T-cell (primary cell): ENCODE data around the gene LRRTM1. TPM values are rescaled to one million over a fixed set of nuclear protein-coding genes. Genes with fewer than 3 reads are reported as not detected.

Experiments used
- ATAC-seq, 4 experiments: fragments of 200-7000 bp in 3 of 4; fragments of 150-1000 bp in 1 of 4; cut with Tn5 transposase; replicated peaks in 1 of 4; 1 replicate in 3 of 4; 2 replicates in 1 of 4; pipeline ENCODE4 v1.10.0; 2021; ENCODE audit warnings: moderate library complexity in 3 of 4, mild to moderate bottlenecking in 2 of 4, moderate number of reproducible peaks in 1 of 4
- CTCF ChIA-PET, 2 donors: fragments of 300-600 bp; sonication (Branson Sonifier 250); formaldehyde crosslinking; loops; one replicate each; lab custom pipeline; 2022; ENCODE audit warnings: antibody characterized with exemption in 2 of 2; lab: Charles Lee
- POLR2A ChIA-PET, 2 donors: fragments of 300-600 bp; sonication (Branson Sonifier 250); formaldehyde crosslinking; loops; one replicate each; lab custom pipeline; 2022; ENCODE audit warnings: antibody characterized with exemption in 2 of 2; lab: Charles Lee
- DNase-seq, 35 experiments: peaks; one replicate each; pipeline versions ENCODE4 v3.0.0 to v3.0.0-alpha.2; 2013 to 2023
- H3K27ac ChIP-seq: one replicate; pipeline ENCODE4 v1.5.1; 2013; ENCODE audit warnings: low read length
- H3K27me3 ChIP-seq, 2 experiments: replicated peaks in 1 of 2; 1 replicate in 1 of 2; 2 replicates in 1 of 2; pipeline versions ENCODE4 v1.6.1 to v1.7.0; 2013; ENCODE audit warnings: low read length in 1 of 2, mixed read lengths in 1 of 2; ENCODE audit not compliant: control insufficient read depth in 2 of 2, insufficient read depth in 2 of 2; ENCODE audit errors: extremely low read depth in 1 of 2
- H3K36me3 ChIP-seq, 2 donors: 1 replicate in 1 of 2; 2 replicates in 1 of 2; pipeline versions ENCODE4 v1.6.1 to v1.7.0; 2013; ENCODE audit warnings: low read length in 1 of 2; ENCODE audit not compliant: control insufficient read depth in 2 of 2, insufficient read depth in 1 of 2; ENCODE audit errors: extremely low read depth in 1 of 2
- H3K4me1 ChIP-seq, 2 experiments: 1 replicate in 1 of 2; 2 replicates in 1 of 2; pipeline versions ENCODE4 v1.6.1 to v1.7.0; 2013; ENCODE audit warnings: low read length in 2 of 2, mixed read lengths in 1 of 2; ENCODE audit not compliant: insufficient read depth in 2 of 2, control insufficient read depth in 1 of 2; ENCODE audit errors: extremely low read depth in 1 of 2
- H3K4me3 ChIP-seq, 2 donors: 1 replicate in 1 of 2; 2 replicates in 1 of 2; pipeline versions ENCODE4 v1.5.1 to v1.7.0; 2013; ENCODE audit warnings: mild to moderate bottlenecking in 2 of 2, low read length in 1 of 2, moderate library complexity in 1 of 2; ENCODE audit not compliant: control insufficient read depth in 1 of 2; ENCODE audit errors: extremely low read depth in 1 of 2
- H3K9me3 ChIP-seq: 2 replicates; pipeline ENCODE4 v1.7.0; 2013
- H3K27ac Mint-ChIP-seq, 2 donors: one replicate each; pipeline ENCODE4 v1.8.0; 2020 to 2021; ENCODE audit warnings: mild to moderate bottlenecking in 2 of 2, mixed read lengths in 2 of 2
- H3K27me3 Mint-ChIP-seq, 2 donors: one replicate each; pipeline ENCODE4 v1.8.0; 2021 to 2022; ENCODE audit warnings: mixed read lengths in 2 of 2
- H3K36me3 Mint-ChIP-seq: one replicate; pipeline ENCODE4 v1.8.0; 2021; ENCODE audit warnings: mixed read lengths
- H3K4me1 Mint-ChIP-seq, 3 donors: one replicate each; pipeline ENCODE4 v1.8.0; 2020 to 2022; ENCODE audit warnings: mixed read lengths in 3 of 3, mild to moderate bottlenecking in 1 of 3
- H3K4me3 Mint-ChIP-seq, 3 donors: one replicate each; pipeline ENCODE4 v1.8.0; 2020 to 2022; ENCODE audit warnings: mild to moderate bottlenecking in 3 of 3, mixed read lengths in 3 of 3, moderate library complexity in 3 of 3
- H3K9me3 Mint-ChIP-seq, 3 donors: one replicate each; pipeline ENCODE4 v1.8.0; 2020 to 2022; ENCODE audit warnings: mixed read lengths in 3 of 3
- WGBS: methylation state at CpG from one replicate; pipeline ENCODE4 v1.1.5; 2013; ENCODE audit warnings: missing lambda C conversion rate; ENCODE audit not compliant: insufficient coverage; 5-methylcytosine and 5-hydroxymethylcytosine counted together
- total RNA-seq, 35 experiments: library from RNA in 6 of 35; stranded (reverse) in 6 of 35; fragments of 120-200 nt in 1 of 35; gene quantifications; one replicate each; pipeline versions ENCODE4 v1.2.1 to v1.2.4 and lab custom pipeline; 2013 to 2026

Gene LRRTM1
- total RNA-seq, 5 donors from 2014 or later (not counting 1 experiment from before 2014, with no cell fraction given) = not detected

DNA sequence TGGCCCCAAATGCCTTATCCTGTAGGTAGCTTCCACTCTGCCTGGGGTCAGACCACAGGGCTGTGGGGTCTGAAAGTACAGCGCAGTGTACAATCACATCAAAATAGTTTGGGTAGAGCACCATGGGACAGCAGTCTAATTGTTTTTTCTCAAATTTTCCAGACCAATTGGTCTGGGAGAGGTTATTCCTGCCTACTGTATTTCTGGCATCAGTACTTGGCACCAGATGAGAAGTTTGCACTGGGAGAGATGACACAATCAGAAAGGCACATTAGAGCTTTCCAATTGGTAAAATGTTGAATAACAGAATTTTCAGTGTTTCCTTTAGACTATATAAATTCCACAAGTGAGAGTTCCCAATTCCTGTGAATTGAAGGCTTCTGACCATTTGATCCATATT is 30.9 kb upstream of the LRRTM1 start:
- Mint-ChIP-seq H3K27me3 (no peaks in the 10 kb centered on the region), H3K4me3 (no peak overlapping the region), H3K36me3 (no peaks in the 10 kb centered on the region), H3K4me1 (no peaks in the 10 kb centered on the region), H3K9me3 (peaks cover 12 to 22% (median 14%) of the 10 kb centered on the region in 3 donors), H3K27ac (no peak overlapping the region)
- Histone ChIP-seq H3K27me3 (no peaks in the 10 kb centered on the region), H3K9me3 (no peaks in the 10 kb centered on the region), H3K4me3 (no peak overlapping the region), H3K36me3 (no peaks in the 10 kb centered on the region), H3K27ac (no peak overlapping the region), H3K4me1 (no peaks in the 10 kb centered on the region)
- WGBS = no CpG with 5 or more reads among the region's 1 CpG
- no peak for ATAC-seq
- ChIA-PET CTCF (no interaction called here), POLR2A (no interaction called here)
- no peak for DNase-seq

DNA sequence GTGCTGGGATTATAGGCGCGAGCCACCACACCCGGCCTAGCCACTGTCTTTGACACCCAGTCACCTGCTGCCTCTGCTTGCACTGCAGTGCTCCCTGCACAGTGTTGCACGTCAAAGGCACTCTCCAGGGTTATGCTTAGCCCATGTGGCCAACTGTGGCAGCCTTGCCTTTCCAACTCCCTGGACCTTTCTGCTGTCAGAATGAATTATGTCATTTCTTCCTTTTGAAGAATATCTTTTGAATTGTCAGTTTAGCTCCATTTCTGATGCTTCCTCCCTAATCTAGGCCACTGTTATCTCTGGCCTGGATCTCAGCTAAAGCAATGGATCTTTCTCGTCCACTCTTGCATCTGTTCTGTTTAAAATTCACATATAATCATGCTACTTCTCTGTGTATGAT is 29.3 kb upstream of the LRRTM1 start:
- peaks cover 12 to 26% (median 15%) of the 10 kb centered on the region in 3 donors for H3K9me3 Mint-ChIP-seq
- no peaks in the 10 kb centered on the region for H3K36me3 Mint-ChIP-seq
- 88% methylated on average over 4 of the region's 5 CpGs for WGBS
- ATAC-seq = no peak
- H3K4me1 ChIP-seq = no peaks in the 10 kb centered on the region
- no peaks in the 10 kb centered on the region for H3K27me3 Mint-ChIP-seq
- H3K4me3 Mint-ChIP-seq = no peak overlapping the region
- no peaks in the 10 kb centered on the region for H3K36me3 ChIP-seq
- H3K4me3 ChIP-seq = no peak overlapping the region
- CTCF ChIA-PET = no interaction called here
- H3K9me3 ChIP-seq = no peaks in the 10 kb centered on the region
- no peak for DNase-seq
- POLR2A ChIA-PET = no interaction called here
- no peaks in the 10 kb centered on the region for H3K4me1 Mint-ChIP-seq
- no peak overlapping the region for H3K27ac ChIP-seq
- H3K27ac Mint-ChIP-seq = no peak overlapping the region
- no peaks in the 10 kb centered on the region for H3K27me3 ChIP-seq

DNA sequence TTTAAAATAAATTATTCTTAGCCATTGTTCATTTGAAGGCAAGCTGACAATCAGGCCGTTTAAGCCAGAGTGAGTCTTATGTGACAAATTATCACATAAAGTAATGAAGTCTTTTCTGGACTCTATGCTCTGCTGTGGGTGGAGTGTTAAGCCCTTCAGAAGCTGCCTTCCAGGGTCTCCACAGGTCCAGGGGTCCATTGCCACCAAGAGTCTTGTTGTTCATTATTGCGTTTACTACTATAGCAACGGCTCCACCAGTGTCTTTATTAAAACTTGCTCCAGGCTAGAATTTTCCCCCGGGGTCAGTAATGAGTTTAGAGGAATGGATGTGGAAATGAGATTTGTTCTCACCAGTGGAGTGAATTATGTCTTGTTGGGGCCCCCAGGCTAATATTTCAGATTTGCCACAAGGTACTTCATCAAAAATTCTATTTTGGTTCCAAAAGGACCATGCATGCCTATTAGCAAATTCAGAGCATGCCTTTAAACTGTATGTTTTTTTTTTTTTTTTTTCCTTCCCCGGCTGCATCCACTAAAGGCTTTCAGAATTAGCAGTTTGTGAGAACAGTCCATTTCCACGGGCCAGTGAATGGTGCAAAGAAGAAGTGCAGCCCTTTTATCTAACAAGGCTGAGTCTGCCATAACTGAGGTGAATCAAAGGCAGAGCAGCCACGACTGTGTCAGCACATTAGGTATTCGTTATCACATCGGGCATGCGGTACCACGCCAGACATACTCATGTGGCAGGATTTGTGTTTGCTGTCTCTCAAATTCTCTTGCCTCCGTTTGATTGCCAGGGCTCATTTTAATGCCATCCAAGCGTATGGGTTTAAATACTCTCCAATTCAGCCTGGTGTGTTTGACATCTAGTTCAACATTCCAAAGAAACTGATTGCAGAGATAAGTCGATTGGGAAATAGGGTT is 26.2 kb upstream of the LRRTM1 start:
- ChIA-PET CTCF (no interaction called here), POLR2A (no interaction called here)
- Mint-ChIP-seq H3K4me1 (no peaks in the 10 kb centered on the region), H3K9me3 (peaks cover 8 to 18% (median 13%) of the 10 kb centered on the region in 3 donors), H3K27me3 (no peaks in the 10 kb centered on the region), H3K36me3 (no peaks in the 10 kb centered on the region), H3K27ac (no peak overlapping the region), H3K4me3 (no peak overlapping the region)
- ATAC-seq (no peak), DNase-seq (no peak)
- Histone ChIP-seq H3K27me3 (no peaks in the 10 kb centered on the region), H3K9me3 (no peaks in the 10 kb centered on the region), H3K27ac (no peak overlapping the region), H3K36me3 (no peaks in the 10 kb centered on the region), H3K4me1 (no peaks in the 10 kb centered on the region), H3K4me3 (no peak overlapping the region)
- WGBS = 87% methylated on average over 6 of the region's 14 CpGs

DNA sequence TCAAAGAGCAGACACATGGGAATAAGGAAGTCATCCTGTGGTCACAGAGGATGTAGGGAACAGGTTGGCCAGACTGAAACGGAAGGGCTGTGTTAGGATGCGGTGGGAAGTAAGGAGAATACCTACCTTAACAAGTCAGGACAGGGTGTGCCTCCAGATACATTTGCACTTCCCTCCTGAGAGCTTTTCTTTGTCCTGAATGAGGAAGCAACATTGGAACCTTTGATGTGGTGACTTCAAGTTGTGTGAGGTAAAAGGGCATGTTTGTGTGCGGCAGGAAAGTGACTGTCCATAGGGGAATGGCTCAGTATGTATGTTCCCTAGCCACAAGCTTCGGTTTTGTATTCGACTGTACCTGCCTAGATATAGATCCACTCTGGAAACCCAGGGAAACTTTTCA is 24.9 kb upstream of the LRRTM1 start:
- POLR2A ChIA-PET = no interaction called here
- CTCF ChIA-PET = no interaction called here
- Histone ChIP-seq H3K36me3 (no peaks in the 10 kb centered on the region), H3K27me3 (no peaks in the 10 kb centered on the region), H3K9me3 (no peaks in the 10 kb centered on the region), H3K27ac (no peak overlapping the region), H3K4me3 (no peak overlapping the region), H3K4me1 (no peaks in the 10 kb centered on the region)
- Mint-ChIP-seq H3K4me3 (no peak overlapping the region), H3K27ac (no peak overlapping the region), H3K9me3 (peaks cover 3 to 11% (median 7%) of the 10 kb centered on the region in 3 donors), H3K4me1 (no peaks in the 10 kb centered on the region), H3K27me3 (no peaks in the 10 kb centered on the region), H3K36me3 (no peaks in the 10 kb centered on the region)
- ATAC-seq (no peak), DNase-seq (no peak)
- WGBS = 72% methylated on average over 2 of the region's 5 CpGs

DNA sequence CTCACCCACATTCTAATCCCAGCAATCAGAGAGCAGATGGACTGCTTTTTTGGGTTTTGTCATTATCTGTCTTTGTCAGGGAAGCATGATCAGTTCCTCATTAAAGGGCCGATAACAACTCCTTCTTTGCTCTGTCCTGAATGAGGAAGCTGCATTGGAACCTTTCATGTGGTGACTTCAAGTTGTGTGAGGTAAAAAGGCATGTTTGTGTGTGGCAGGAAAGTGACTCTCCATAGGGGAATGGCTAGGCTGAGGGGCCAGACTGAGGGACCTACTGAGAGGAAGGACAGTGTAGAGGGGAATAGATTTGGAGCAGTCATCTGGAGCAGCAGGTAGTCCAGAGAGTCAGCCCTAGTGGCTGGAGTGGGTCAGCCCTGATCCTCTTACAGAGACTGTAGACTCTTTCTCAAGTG is 23.6 kb upstream of the LRRTM1 start:
- H3K4me3 Mint-ChIP-seq = no peak overlapping the region
- H3K4me3 ChIP-seq = no peak overlapping the region
- H3K36me3 Mint-ChIP-seq = no peaks in the 10 kb centered on the region
- H3K27ac Mint-ChIP-seq = no peak overlapping the region
- DNase-seq (no peak), ATAC-seq (no peak)
- H3K27me3 Mint-ChIP-seq = no peaks in the 10 kb centered on the region
- H3K9me3 ChIP-seq = no peaks in the 10 kb centered on the region
- H3K27ac ChIP-seq = no peak overlapping the region
- ChIA-PET CTCF (no interaction called here), POLR2A (no interaction called here)
- no peaks in the 10 kb centered on the region for H3K36me3 ChIP-seq
- WGBS = 8% methylated on average over 1 of the region's 1 CpG
- peaks cover 3 to 7% (median 7%) of the 10 kb centered on the region in 3 donors for H3K9me3 Mint-ChIP-seq
- H3K27me3 ChIP-seq = peaks cover 0 to 2% of the 10 kb centered on the region in 2 experiments
- H3K4me1 Mint-ChIP-seq = no peaks in the 10 kb centered on the region
- H3K4me1 ChIP-seq = no peaks in the 10 kb centered on the region

DNA sequence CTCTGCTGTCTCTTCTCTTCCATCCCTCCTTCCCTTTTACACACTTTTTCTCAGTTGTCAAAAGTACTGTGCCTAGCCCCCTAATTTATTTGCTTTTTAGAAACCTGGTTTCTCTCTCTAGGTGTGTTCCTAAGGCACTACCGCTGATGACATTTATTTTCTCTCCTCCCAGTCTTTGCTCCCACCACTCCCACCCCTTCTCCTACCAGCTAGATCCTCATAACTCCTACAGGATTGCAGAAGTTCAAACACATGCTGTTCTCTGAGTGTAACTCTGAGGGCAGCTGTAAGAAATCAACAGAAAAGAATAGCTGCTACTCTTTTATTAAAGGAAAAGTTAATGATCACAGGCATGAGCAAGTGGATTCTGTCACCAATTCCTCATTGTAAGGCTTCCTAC is 22.3 kb upstream of the LRRTM1 start:
- Mint-ChIP-seq H3K4me3 (no peak overlapping the region), H3K9me3 (peaks cover 2 to 6% (median 3%) of the 10 kb centered on the region in 3 donors), H3K27me3 (no peaks in the 10 kb centered on the region), H3K4me1 (no peaks in the 10 kb centered on the region), H3K36me3 (no peaks in the 10 kb centered on the region), H3K27ac (no peak overlapping the region)
- Histone ChIP-seq H3K4me3 (no peak overlapping the region), H3K27me3 (peaks cover 4 to 6% of the 10 kb centered on the region in 2 experiments), H3K4me1 (no peaks in the 10 kb centered on the region), H3K9me3 (no peaks in the 10 kb centered on the region), H3K36me3 (no peaks in the 10 kb centered on the region), H3K27ac (no peak overlapping the region)
- POLR2A ChIA-PET = no interaction called here
- no peak for ATAC-seq
- CTCF ChIA-PET = no interaction called here
- no peak for DNase-seq
- WGBS = 78% methylated on average over 1 of the region's 1 CpG
